T-helper 1 cell (primary cell): Measurements from ENCODE around the gene PNRC1.
A peak's percentile ranks its signal among the peaks of the same experiment; 100 is the strongest.
"Not testable (repeated sequence)": the region's sequence is repeated elsewhere in the genome, so short reads cannot be mapped to it uniquely, and the experiment has no call there.

Source experiments
- DNase-seq, 5 donors: peaks; one replicate each; pipeline ENCODE4 v3.0.0-alpha.2; 2012 to 2020
- total RNA-seq, 4 donors: gene quantifications; one replicate each; lab custom pipeline; 2026; lab: John Stamatoyannopoulos, UW

PNRC1 gene
- 572 to 1,466 (median 911) reads per million in 4 donors for total RNA-seq

GRCh38 chr6:89080281-89081128 is at the start of gene PNRC1:
PNRC1 (plus strand) TSS chr6:89080751; CDS start chr6:89080895, 144 bp downstream.
- peak; percentile 99 to 100 (median 100) for DNase-seq

DNA sequence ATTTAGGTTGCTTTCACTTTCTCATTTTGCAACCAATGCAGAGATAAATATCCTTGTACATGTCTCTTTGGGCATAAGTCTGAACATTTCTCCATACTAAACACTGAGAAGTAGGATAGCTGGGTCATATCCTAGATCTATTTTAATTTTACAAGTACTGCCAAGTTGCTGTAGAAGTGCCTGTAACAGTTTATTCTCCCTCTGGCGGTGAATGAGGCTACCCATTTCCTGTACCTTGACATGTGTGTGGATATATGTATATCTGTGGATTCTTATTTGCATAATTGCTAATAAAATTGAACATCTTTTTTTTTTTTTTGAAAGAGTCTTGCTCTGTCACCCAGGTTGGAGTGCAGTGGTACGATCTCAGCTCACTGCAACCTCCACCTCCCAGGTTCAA is 48.0 kb upstream of the PNRC1 start:
- no peak for DNase-seq

GRCh38 chr6:89033461-89033860 is 47.1 kb upstream of the PNRC1 start:
- no peak for DNase-seq

- not testable (repeated sequence) for DNase-seq
These were observed 46.4 kb upstream of the PNRC1 start for GRCh38 chr6:89034116-89034515.

DNA sequence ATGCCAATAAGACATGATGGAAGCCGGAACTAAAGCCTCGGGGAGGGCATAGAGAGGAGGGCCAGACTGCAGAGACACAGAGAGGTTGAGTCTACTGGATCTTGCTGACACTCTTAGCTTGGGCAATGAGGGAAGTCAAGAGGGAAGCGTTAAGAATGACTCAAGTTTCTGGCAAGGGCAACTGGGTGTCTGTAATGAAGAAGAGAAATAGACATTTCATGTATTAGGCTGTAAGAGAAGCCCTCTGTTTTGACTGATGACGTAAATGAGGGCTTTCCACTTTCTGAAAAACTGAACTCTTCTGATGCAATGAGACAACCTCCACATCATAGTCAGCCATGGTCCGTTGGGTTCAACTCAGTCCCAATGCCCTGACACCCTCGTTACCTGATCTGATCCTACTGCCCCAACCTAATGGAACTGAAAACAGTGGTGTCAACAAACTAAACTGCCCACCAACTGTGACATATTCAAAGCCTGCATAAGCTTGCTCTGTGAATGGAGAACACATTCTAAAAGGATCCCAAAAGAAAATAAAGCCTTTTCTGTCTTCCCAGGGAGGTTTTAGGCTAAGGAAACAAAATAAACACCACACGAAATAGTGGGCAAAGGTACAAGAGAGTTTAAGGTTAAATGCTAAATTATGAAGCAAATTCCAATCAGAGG is 45.8 kb upstream of the PNRC1 start:
- DNase-seq = no peak

GRCh38 chr6:89035252-89036101 is 45.1 kb upstream of the PNRC1 start:
- no peak for DNase-seq

DNA sequence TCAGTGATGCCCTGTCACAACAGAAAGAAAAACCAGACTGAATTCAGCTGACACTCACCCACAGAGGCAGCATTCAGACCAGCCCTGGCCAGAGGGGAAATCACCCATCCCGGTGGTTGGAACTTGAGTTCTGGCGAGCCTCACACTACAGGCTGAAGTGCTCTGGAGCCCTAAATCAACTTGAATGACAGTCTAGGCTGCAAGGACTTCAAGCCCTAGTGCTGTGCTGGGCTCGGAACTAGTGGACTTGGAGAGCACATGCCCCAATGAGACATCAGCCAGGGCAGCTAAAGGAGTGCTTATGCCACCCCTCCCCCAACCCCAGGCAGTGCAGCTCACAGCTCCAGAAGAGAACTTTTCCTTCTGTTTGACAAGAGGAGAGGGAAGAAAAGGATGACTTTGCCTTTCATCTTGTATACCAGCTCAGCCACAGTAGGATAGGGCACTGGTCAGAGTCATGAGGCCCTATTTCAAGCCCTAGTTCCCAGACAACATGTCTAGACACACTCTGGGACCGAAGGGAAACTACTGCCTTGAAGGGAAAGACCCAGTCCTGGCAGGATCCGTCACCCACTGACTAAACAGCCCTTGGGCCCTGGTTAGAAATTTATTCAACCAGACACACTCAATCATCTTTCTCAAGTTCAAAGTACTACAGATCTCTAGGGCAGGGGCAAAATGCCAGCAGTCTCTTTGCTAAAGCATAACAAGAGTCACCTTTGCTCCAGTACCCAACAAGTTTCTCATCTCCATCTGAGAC is 43.2 kb upstream of the PNRC1 start:
- DNase-seq = no peak

- DNase-seq = not testable (repeated sequence)
These were observed 42.7 kb upstream of the PNRC1 start for GRCh38 chr6:89037901-89038293.

- no peak for DNase-seq
These were observed 37.9 kb upstream of the PNRC1 start for GRCh38 chr6:89042664-89043063.

DNA sequence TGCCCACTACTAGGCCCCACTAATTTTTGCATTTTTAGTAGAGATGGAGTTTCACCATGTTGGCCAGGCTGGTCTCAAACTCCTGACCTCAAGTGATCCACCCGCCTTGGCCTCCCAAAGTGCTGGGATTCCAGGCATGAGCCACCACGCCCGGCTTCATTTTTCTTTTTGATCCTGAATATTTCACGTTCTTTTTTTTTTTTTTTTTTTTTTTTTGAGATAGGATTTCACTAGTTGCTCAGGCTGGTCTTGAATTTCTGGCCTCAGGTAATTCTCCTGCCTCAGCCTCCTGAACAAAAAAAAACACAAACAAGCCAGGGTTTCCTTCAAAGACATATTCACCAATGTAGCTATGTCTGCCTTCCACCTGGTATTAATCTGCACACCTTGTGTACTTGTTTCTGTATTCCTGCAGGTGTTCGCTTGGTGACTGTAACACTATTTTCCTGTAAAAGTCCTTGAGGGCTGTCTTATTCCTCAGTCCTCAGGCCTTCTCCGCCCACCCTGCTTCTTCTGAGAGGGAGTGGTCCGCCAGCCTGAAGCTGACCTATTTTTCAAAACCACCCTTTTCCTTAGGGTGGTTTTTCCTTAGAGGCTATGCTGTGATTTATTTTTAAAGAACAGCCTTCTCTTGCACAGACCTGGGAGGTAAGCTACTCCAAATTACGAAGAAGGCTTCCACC is 36.1 kb upstream of the PNRC1 start:
- no peak for DNase-seq

GRCh38 chr6:89045011-89045387 is 35.6 kb upstream of the PNRC1 start:
- DNase-seq = no peak

DNA sequence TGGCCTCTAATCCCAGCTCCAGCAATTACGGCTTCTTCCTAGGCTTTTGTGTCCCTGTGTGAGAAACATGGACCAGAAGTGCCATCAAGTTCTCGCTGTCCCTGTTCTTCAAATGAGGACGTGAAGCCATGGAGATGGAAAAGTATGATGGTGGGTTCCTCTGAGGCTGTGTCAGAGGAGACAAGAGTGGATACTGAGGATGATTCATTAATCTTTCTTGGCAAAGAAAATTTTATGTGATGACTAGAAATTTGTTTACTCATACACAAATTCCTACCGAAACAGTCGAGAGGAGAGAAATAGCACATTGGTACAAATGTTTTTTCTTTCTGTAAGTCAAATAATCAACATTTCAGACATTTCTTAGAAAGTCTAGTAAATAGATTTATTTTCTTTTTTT is 35.0 kb upstream of the PNRC1 start:
- no peak for DNase-seq

GRCh38 chr6:89047473-89047872 is 33.1 kb upstream of the PNRC1 start:
- no peak for DNase-seq

- no peak for DNase-seq
These were observed 32.1 kb upstream of the PNRC1 start for GRCh38 chr6:89048288-89048923.

DNA sequence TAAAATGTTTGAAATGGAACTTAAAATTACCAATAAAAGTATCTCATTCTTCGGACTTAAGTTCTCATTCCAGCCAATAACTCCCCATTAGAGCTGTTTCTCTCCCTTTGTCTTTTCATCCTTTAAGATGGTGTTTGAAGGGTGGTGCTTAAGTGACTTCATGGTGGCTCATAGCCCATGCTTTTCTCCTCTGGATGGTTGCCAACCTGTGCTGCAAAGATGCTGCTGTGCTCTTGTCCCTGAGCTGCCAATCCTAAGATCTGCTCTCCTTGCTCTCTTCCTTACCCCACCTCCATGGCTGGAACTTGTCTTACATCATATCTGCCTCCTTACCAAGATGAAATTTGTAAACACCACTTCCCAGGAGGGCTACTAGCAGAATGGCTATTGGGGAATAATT is 31.6 kb upstream of the PNRC1 start:
- no peak for DNase-seq

GRCh38 chr6:89050155-89050554 is 30.4 kb upstream of the PNRC1 start:
- no peak for DNase-seq

DNA sequence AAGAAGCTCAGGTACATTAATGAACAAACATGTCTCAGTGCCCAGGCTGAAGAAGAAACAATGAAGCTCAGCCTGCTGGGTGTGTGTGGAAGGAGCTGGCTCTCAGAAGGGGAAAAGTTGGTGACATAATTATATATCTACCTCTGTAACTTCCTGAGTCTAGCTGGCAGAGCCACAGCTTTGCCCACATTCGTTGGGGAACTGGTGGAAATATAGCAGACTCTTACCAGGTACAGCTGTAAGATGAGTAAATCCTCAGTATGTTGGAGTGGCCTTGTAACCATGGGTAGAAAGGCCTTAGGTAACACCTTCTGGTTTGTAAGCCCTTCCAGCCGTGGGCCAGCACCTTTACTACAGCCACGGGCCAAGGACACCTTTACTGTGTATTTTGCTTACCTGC is 29.9 kb upstream of the PNRC1 start:
- DNase-seq = no peak

DNA sequence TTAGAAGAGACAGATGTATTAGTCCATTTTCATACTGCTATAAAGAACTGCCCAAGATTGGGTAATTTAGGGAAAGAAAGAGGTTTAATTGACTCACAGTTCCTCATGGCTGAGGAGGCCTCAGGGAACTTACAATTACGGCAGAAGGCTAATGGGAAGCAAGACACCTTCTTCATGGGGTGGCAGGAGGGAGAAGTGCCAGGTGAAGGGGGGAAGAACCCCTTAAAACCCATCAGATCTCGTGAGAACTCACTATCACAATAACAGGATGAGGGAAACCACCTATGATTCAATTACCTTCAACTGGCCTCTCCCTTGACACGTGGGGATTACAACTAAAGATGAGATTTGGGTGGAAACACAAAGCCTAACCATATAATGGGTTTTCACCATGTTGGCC is 28.9 kb upstream of the PNRC1 start:
- no peak for DNase-seq

DNA sequence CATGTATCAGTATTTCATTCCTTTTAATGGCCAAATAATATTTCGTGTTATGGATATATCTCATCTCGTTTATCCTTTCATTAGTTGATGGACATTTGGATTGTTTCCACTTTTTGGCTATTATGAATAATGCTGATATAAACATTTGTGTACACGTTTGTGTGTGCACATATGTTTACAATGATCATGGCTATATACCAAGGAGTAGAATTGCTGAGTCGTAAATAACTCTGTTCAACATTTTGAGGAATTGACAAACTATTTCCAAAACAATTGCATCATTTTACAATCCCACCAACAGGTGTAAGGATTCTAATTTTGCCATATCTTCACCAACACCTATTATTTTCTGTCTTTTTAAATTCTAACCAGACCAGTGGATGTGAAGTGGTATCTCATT is 26.3 kb upstream of the PNRC1 start:
- no peak for DNase-seq

- DNase-seq = no peak
These were observed 22.8 kb upstream of the PNRC1 start for GRCh38 chr6:89057759-89058158.

- DNase-seq = no peak
These were observed 21.9 kb upstream of the PNRC1 start for GRCh38 chr6:89058627-89059026.
